Activated CD8-positive, alpha-beta memory T cell treated with anti-CD3 and anti-CD28 coated beads, Interleukin-2, amount 50 U/mL, for 24 hours (primary cell): Measurements from ENCODE around the gene RAN.
A peak's percentile ranks its signal among the peaks of the same experiment; 100 is the strongest.
"Not testable (repeated sequence)": the region's sequence is repeated elsewhere in the genome, so short reads cannot be mapped to it uniquely, and the experiment has no call there.

Experiments
- DNase-seq: peaks from one replicate; pipeline ENCODE4 v3.0.0-alpha.2; 2020; ENCODE audit errors: extremely low read depth

The RAN gene

DNA sequence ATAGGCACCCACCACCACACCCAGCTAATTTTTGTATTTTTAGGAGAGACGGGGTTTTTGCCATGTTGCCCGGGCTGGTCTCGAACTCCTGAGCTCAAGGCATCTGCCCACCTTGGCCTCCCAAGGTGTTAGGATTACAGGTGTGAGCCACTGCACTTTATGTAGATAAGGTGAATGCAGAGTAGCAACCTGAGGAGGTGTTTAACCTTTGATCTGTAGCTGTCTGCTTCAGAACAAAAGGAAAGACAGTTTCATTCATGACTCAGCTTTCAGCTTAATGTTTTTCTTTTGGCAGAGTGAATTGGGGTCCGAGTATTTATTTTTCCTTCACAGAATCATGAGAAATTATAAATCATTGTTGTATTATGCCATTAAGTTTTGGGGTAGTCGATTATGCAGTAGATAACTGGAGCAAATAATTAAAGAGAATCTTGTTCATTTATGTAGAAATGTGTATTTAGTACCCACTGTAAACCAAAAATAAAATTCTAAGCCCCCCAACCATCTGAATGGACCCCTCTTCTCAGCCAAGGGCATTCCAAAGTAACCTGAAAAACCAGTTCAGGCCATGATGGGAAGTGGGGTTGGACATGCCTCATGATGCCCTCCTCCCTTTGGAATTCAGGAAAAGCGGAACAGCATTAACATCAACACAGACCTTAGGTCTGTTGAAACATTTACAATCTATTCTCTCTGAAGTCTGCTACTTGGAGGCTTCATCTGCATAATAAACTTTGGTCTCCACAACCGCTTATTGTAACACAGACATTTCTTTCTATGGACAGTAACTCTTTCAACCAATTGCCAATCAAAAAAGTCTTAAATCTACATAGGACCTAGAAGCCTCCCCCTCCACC is 22.1 kb upstream of the RAN start:
- DNase-seq = no peak

DNA sequence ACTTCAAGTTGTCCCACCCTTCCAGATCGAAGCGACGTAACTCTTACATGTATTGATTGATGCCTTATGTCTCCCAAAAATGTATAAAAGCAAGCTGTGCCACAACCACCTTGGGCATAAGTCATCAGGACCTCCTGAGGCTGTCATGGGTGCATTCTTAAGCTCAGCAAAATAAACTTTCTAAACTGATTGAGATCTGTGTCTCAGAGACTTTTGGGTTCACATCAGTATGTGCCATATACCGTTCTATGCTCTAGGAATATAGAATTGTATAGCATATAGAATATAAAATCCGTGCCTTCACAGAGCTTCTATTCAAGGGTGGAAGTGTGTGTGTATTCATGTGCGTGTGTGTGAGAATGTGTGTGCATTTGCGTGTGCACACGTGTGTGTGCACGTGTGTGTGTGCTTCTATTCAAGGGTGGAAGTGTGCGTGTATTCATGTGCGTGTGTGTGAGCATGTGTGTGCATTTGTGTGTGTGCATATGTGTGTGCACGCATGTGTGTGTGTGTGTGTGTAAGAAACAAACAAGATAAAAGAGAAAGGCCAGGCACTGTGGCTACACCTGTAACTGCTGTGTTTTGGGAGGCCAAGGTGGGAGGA is 21.3 kb upstream of the RAN start:
- no peak for DNase-seq

DNA sequence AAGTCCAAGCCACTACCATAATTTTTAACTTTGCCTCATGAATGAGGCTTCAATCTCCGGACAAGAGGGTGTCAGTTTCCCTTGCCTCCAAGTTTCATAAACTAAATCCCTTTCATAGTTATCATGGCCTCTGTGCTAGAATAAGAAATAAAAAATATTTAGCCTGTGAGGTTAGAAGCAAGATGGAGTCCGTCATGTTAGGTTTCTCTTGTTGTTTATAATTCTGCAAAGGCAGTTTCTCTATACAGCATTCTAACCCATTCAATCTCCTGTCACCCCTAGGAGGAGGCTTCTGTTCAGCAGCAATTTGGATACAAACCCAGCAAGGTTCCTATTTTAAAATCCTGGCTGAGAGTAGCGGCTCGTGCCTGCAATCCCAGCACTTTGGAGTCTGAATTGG is 15.8 kb upstream of the RAN start:
- DNase-seq = no peak

DNA sequence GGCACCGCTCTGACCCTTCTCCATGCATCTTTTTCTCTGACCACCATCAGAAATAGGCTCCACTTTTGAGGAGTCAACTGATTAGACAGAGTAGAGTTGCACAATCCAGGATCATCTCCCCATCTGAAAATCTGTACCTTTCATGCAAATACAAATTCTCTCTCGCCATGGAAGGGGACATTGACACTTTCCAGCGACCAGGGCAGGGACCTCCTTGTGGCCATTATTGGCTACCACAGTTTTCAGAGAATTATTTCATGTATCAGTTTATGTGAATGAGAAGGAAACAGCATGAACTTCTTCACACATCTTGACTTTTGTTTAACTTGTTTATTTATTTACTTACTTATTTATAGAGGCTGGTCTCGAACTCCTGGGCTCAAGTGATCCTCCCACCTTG is 13.8 kb upstream of the RAN start:
- no peak for DNase-seq

DNA sequence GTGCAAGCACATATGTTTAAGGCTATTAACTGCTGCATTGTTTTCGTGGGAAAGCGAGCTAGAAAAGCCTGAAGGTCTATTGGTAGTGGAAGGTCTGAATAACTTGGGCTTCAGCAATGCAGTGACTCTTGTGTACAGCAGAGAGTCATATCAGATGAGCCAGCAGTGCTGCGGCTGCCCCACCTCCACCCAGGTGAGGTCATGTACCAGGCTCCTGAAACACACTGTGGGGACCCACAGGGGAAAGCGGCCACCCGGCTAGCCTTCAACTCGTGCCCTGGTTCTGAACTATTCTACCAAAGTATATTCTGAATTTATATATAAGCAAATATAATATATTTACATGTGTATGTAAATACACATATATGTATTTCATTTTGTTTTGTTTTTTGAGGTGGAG is 12.7 kb upstream of the RAN start:
- DNase-seq = no peak

DNA sequence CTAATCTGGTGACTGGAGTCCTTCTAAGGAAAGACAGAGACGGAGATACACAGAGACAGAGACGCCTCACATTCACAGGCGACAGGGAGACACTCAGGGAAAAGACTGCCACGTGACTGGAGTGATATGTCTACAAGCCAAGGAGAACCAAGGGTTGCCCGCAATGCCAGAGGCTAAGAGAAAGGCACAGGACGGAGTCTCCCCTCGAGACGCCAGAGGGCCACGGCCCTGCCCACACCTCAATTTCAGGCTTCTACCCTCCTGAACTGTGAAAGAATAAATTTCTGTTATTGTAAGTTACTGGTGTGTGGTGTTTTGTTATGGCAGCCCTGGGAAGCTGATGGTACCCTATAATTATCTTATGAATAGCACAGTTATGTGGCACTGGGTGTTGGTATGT is 11.6 kb upstream of the RAN start:
- no peak for DNase-seq

DNA sequence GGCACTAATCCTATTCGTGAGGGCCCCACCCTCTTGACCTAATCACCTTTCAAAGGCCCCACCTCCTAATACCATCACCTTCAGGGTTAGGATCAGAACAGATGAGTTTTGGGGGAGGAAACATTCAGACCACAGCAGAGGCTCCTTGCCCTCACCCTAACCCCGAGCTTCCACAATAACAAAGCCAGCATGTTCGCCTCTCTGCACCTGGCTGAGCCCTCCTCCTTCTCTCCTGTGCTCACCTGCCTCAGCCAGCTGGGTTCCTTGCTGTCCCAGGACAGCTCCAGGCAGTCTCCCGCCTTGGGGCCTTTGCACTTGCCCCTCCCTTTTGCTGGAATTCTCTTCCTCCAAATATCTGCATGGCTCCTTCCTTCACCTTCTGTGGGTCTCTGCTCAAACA is 9.7 kb upstream of the RAN start:
- DNase-seq = no peak

DNA sequence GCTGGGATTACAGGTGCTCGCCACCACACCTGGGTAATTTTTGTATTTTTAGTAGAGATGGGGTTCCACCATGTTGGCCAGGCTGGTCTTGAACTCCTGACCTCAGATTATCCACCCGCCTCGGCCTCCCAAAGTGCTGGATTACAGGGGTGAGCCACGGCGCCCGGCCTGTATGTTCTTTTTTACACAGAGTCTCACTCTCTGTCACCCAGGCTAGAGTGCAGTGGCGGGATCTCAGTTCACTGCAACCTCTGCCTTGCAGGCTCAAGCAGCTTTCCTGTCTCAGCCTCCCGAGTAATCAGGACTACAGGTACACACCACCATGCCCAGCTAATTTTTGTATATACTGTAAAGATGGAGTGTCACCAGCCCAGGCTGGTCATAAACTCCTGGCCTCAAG is 9.1 kb upstream of the RAN start:
- not testable (repeated sequence) for DNase-seq

DNA sequence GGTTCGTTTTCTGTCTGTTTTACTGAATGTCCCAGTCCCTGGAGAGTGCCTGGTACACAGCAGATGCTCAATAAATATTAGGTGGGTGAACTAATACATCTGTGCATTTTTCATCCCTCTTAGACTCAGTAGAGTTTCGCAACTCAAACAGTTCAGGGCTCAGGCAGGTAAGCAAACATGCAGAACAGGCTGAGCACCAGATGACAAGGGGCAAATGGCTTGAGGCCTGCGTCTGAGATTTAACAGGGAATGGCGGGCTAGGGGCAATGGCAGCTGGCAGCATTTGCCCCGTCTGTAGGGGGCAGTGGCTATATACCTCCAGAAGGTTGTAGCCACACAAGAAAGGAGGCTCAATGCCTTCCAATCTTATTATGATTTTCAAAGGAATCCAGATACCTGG is 8.6 kb upstream of the RAN start:
- DNase-seq = no peak

DNA sequence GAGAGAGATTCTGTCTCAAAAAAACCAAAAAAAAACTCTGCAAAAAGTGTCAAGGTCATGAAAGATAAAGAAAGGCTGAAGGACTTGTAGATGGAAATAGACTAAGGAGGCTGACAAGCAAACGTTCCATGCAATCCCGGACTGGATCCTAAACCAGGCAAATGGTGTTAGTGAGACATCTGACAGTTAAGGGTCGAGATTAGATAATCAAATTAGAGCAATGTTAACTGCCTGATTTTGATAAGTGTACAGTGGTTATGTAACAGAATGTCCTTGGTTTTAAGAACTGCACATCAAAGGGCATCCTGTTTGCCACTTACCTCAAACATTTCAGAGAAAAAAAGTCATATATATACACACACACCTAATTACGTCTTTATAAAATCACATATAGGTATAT is 3.5 kb upstream of the RAN start:
- no peak for DNase-seq

DNA sequence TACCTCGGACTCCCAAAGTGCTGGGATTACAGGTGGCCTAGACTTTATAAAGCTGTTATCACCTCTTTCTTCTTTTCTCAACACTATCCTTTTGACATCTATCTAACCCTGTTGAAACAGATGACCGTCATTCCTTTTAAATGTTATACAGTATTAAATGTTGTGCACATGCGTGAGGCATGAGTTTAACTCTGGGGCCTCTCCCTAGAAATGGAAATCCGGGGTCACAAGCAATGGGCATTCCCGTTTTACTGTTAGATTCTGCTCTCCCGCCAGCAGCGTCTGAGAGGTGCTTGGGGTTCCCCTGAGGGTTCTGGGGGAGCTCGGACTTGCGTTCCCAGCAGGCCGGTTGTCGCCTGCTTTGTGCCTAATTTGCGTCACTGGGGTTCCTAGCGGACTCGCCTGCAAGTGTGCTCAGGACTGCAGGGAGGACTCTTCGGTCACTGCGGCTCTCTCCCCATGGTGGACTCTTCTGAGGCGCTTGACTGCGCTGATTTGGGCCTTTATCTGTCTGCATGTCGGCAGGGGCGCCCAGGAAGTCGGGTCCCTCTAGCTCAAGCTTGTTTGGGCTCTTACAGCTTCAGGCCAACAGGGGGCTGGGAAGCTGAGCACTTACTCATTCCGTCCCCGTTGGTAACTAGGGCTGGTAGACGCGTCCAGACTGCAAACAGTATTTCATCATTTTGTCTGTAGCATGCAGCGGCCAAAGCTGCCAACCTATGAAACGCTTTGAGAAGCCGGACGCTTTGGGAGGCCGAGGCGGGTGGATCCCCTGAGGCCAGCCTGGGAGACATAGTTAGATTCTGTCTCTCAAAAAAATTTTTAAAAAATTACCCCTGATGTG is 1.2 kb upstream of the RAN start:
- DNase-seq = peak; percentile 50

DNA sequence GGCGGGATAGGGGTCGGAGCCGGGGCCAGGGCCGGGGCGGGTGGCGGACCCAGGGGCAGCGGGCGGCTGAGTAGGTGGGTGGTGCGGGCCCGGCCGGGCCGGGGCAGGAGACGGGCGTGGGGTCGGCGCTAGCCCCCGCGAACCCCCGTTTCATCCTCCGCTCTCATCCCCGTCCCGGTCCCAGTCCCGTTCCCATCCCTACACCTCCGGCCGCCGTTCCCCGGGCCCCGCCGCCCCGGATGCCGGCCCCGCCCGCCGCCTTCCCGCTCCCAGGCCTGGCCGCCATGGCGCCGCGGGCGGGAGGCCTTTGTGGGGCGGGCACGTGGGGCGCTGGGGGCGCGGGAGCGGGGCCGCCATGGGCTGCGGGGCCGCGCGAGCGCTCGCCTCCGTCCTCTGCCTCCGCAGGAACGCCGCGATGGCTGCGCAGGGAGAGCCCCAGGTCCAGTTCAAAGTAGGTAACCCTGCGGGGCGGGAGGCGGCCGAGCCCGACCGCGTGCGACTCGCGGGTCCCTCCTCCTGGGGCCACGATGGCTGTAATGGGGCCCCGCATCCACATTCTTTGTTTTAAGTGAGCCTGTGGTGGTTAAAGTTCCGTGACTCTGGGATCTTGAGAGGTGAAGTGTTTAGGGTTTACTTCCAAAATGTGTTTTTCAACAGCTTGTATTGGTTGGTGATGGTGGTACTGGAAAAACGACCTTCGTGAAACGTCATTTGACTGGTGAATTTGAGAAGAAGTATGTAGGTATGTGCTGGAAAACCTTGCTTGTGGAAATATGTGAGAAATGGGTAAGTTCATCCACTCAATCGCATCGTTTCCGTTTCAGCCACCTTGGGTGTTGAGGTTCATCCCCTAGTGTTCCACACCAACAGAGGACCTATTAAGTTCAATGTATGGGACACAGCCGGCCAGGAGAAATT is 572 bp downstream of the RAN start:
- no peak for DNase-seq

DNA sequence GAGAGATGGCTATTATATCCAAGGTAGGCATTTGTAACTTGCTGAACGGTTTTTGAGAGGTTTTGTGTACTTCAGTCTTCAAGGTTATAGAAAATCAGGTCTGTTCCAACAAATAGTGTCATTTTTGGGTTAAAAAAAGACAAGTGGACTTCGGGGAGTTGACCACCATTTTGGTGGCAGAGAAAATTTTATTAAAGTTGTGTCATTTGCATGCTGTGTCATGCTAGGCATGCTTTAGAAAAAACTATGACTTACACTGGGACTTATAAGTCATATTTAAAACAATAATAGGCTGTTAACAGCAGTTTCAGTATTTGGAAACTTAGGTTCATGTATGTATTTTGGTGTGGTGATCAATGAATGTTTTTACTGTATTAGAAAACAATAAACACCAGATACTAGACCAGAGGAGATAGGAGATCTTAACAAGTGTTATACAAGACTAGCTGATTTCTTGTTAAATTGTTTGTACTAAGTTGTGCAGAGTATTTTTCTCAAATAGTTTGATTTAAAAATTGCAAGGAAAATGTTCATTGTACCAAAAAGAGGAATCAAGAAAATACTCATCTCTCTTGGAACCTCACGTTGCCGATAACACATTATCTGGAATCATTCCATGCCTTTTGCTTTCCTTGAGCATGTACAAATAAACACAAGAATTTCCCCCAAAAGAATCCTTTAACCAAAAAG is 1.4 kb downstream of the RAN start:
- no peak for DNase-seq

DNA sequence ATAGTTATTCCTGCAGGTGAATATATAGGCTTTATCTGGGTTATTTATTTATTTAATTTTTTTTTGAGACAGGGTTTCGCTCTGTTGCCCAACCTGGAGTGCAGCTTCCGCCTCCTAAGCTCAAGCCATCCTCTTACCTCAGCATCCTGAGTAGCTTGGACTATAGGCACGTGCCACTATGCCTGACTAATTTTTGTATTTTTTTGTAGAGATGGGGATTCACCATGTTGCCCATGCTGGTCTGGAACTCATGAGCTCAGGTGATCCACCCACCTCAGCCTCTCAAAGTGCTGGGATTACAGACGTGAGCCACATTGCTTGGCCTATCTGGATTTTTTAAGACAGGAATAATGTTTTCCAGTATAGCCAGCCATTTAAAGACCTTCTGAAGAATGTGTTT is 2.0 kb downstream of the RAN start:
- no peak for DNase-seq

DNA sequence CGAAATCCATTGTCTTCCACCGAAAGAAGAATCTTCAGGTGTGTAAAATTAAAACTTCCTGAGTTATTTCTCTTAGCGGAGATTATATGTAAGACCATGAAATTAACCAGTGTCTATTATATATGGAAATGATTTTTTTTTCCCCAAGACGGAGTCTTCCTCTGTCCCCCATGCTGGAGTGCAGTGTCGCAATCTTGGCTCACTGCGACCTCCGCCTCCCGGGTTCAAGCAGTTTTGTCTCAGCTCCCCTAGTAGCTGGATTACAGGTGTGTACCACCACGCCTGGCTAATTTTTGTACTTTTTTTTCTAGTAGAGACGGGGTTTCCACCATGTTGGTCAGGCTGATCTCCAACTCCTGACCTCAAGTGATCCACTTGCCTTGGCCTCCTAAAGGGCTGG is 2.8 kb downstream of the RAN start:
- no peak for DNase-seq

DNA sequence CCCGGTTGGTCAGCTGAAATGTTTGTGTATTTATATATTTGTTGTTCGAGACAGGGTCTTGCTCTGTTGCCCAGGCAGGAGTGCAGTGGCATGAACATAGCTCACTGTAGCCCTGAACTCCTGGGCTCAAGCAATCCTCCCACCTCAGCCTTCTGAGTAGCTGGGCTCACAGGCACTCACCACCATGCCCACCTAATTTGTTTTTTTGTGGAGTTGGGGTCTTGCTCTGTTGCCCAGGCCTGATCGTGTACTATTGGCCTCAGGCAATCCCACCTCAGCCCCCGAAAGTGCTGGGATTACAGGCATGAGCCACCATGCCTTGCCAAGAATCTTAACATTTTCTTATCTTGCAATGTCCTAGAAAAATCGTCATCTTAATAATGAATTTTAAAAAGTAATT is 3.3 kb downstream of the RAN start:
- DNase-seq = no peak

DNA sequence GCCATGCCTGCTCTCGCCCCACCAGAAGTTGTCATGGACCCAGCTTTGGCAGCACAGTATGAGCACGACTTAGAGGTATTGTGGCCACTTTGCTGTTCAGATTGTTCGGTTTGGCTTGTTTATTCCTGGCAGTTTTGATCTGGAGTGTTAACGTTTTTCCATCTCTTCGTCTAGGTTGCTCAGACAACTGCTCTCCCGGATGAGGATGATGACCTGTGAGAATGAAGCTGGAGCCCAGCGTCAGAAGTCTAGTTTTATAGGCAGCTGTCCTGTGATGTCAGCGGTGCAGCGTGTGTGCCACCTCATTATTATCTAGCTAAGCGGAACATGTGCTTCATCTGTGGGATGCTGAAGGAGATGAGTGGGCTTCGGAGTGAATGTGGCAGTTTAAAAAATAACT is 3.8 kb downstream of the RAN start:
- DNase-seq = not testable (repeated sequence)

DNA sequence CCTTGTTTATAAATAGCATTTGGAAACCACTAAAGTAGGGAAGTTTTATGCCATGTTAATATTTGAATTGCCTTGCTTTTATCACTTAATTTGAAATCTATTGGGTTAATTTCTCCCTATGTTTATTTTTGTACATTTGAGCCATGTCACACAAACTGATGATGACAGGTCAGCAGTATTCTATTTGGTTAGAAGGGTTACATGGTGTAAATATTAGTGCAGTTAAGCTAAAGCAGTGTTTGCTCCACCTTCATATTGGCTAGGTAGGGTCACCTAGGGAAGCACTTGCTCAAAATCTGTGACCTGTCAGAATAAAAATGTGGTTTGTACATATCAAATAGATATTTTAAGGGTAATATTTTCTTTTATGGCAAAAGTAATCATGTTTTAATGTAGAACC is 4.4 kb downstream of the RAN start:
- no peak for DNase-seq

DNA sequence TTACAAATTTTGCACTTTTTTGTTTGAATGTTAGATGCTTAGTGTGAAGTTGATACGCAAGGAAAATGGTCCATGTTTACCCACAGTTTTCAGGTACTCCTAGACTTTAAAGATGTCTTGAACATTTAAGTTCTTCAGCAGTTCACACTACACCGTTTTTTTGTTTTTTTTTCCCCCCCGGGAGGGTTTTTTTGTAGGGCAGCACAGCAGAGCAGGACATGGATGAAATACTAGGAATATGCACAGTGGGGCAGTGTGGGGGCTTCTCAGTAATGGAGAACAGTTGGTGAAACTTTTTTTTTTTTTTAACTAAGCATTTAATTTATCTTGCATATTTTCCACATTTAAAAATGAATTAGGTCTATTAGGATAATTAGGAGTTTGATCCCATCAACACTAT is 4.9 kb downstream of the RAN start:
- DNase-seq = no peak

DNA sequence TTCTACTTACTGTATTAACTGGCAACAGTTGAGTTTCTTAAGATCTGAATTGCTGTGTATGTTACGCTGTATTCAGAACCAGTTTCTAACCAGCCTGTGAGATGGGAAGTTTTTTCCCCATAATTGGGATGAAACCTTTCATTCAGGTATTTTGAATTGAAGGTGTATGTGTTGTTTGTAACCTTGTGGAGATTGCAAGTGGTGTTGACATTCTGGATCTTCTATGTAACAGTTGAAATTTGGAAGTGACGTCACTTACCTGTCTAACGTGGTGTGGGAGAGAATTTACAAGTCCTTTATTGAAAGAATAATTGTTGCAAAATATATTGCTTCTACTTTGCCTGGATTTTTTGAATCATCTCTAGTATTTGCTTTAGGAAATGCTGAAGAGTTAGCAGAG is 5.5 kb downstream of the RAN start:
- no peak for DNase-seq
